ENCODE data around the gene SECTM1. TPM values are rescaled to one million over a fixed set of nuclear protein-coding genes. Genes with fewer than 3 reads are reported as not detected.

SECTM1 gene
- total and polyA plus RNA-seq, 9 of the 15 experiments (the other 6 are each of a cell fraction or from before 2014, with no cell fraction given) = 0.11 to 0.46 (median 0.18) TPM; not detected in 6

GRCh38 chr17:82292251-82293154, 41.1 kb downstream of the SECTM1 start (continued):
- peak; percentile 66; the same call in 1 of the 2 replicates for TF ChIP-seq GTF2A2 (tag; IDR thresholded peaks at IDR 0.05)
- no peak for TF ChIP-seq RUNX1 (IDR thresholded peaks at IDR 0.05; ENCODE audit: low read depth)
- no peak for TF ChIP-seq ZNF232 (CRISPR knock-in tag; IDR thresholded peaks at IDR 0.05)
- TF ChIP-seq, protein P1, sequence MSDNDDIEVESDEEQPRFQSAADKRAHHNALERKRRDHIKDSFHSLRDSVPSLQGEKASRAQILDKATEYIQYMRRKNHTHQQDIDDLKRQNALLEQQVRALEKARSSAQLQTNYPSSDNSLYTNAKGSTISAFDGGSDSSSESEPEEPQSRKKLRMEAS (CRISPR knock-in tag; IDR thresholded peaks at IDR 0.05) = peak; percentile 88
- no peak for TF ChIP-seq PTBP1 (IDR thresholded peaks at IDR 0.05; ENCODE audit: low read depth, low read length)
- TF ChIP-seq MCM2 (IDR thresholded peaks at IDR 0.05; ENCODE audit: low read depth) = no peak
- peak; percentile 13 for TF ChIP-seq PHF20 (IDR thresholded peaks at IDR 0.05; ENCODE audit: partially characterized antibody)
- peak; percentile 51 for TF ChIP-seq RBBP5 (IDR thresholded peaks at IDR 0.05; ENCODE audit: borderline replicate concordance, insufficient read depth, low read length, poor library complexity, severe bottlenecking)
- no peak for TF ChIP-seq MTF1 (CRISPR knock-in tag; IDR thresholded peaks at IDR 0.05; ENCODE audit: borderline replicate concordance)
- TF ChIP-seq NR2C1 (IDR thresholded peaks at IDR 0.05) = no peak
- no peak for TF ChIP-seq NR2C1 (tag; IDR thresholded peaks at IDR 0.05)
- TF ChIP-seq ZSCAN32 (CRISPR knock-in tag; IDR thresholded peaks at IDR 0.05) = no peak
- TF ChIP-seq HDAC3 (IDR thresholded peaks at IDR 0.05; ENCODE audit: borderline replicate concordance, partially characterized antibody) = no peak
- peak; percentile 36; the same call in 1 of the 2 replicates for TF ChIP-seq ZNF263 (CRISPR knock-in tag; IDR thresholded peaks at IDR 0.05; ENCODE audit: borderline replicate concordance)
- TF ChIP-seq ETS1 (conservative IDR thresholded peaks at IDR 0.05; ENCODE audit: control insufficient read depth, low read depth, low read length) = peak; percentile 44; the same call in 1 of the 2 replicates
- TF ChIP-seq ZNF592 (IDR thresholded peaks at IDR 0.05) = 0 out of 2 replicates have a peak, but pooled peaks have one; percentile 43
- no peak for TF ChIP-seq LEF1 (IDR thresholded peaks at IDR 0.05)
- TF ChIP-seq JUN (IDR thresholded peaks at IDR 0.05; ENCODE audit: borderline replicate concordance, low read depth, low read length) = peak; percentile 47; the same call in 1 of the 2 replicates
- TF ChIP-seq JUN (CRISPR knock-in tag; IDR thresholded peaks at IDR 0.05; ENCODE audit: borderline replicate concordance) = no peak
- TF ChIP-seq POLR3G (IDR thresholded peaks at IDR 0.05; ENCODE audit: extremely low read depth, insufficient read length, insufficient replicate concordance) = no peak
- TF ChIP-seq ZNF134 (CRISPR knock-in tag; conservative IDR thresholded peaks at IDR 0.05) = no peak
- TF ChIP-seq ZNF764 (CRISPR knock-in tag; IDR thresholded peaks at IDR 0.05; ENCODE audit: low read depth) = no peak
